PC-3 (cell line): ENCODE results near the gene TTC12. TPM values are rescaled to one million over a fixed set of nuclear protein-coding genes. Genes with fewer than 3 reads are reported as not detected.

Experiments
- ATAC-seq: fragments of 200-7000 bp; cut with Tn5 transposase; 2 replicates; pipeline ENCODE4 v1.9.1; 2020; ENCODE audit warnings: mild to moderate bottlenecking, moderate library complexity
- BruUV-seq: library from RNA; stranded (reverse); fragments of 400-500 nt; replicated peaks from 2 replicates; lab custom pipeline; 2021; lab: Mats Ljungman, UMichigan
- CTCF ChIA-PET: fragments of 300-600 bp; sonication (Branson Sonifier 250); formaldehyde crosslinking; loops from one replicate; lab custom pipeline; 2022; ENCODE audit warnings: antibody characterized with exemption; lab: Charles Lee
- POLR2A ChIA-PET: fragments of 300-600 bp; sonication (Branson Sonifier 250); formaldehyde crosslinking; loops from one replicate; lab custom pipeline; 2022; ENCODE audit warnings: antibody characterized with exemption; ENCODE audit not compliant: unreplicated experiment; lab: Charles Lee
- DNase-seq: peaks from one replicate; pipeline ENCODE4 v3.0.0-alpha.2; 2015
- H2AFZ ChIP-seq: fragments of 300-600 bp; sonication (generic); 2 replicates; pipeline ENCODE4 v1.6.0; 2016; ENCODE audit warnings: antibody characterized with exemption, low read length
- H3F3A ChIP-seq: fragments of 300-600 bp; sonication (generic); one replicate; pipeline ENCODE4 v1.6.0; 2017; ENCODE audit warnings: antibody characterized with exemption, low read length, control low read depth, mild to moderate bottlenecking; ENCODE audit not compliant: unreplicated experiment
- H3K27ac ChIP-seq: fragments of 300-600 bp; sonication (generic); 2 replicates; pipeline ENCODE4 v1.5.1; 2016; ENCODE audit warnings: mild to moderate bottlenecking, low read length
- H3K27me3 ChIP-seq: fragments of 300-600 bp; sonication (generic); 2 replicates; pipeline ENCODE4 v1.6.1; 2016; ENCODE audit warnings: low read length, mixed read lengths
- H3K36me3 ChIP-seq: fragments of 300-600 bp; sonication (generic); 2 replicates; pipeline ENCODE4 v1.6.1; 2016; ENCODE audit warnings: low read depth, mixed run types, low read length, mixed read lengths
- H3K4me1 ChIP-seq: fragments of 300-600 bp; sonication (generic); 2 replicates; pipeline ENCODE4 v1.5.1; 2016; ENCODE audit warnings: low read length; ENCODE audit not compliant: insufficient read depth
- H3K4me2 ChIP-seq: fragments of 300-600 bp; sonication (generic); 2 replicates; pipeline ENCODE4 v1.6.0; 2016; ENCODE audit warnings: low read length
- H3K4me3 ChIP-seq: fragments of 300-600 bp; sonication (generic); 2 replicates; pipeline ENCODE4 v1.5.1; 2016; ENCODE audit warnings: mild to moderate bottlenecking, low read length, mixed read lengths
- H3K79me2 ChIP-seq: fragments of 300-600 bp; sonication (generic); 2 replicates; pipeline ENCODE4 v1.6.1; 2017; ENCODE audit warnings: low read length, mixed read lengths
- H3K9ac ChIP-seq: fragments of 300-600 bp; sonication (generic); 2 replicates; pipeline ENCODE4 v1.6.0; 2016; ENCODE audit warnings: mild to moderate bottlenecking, low read length
- H3K9me2 ChIP-seq: fragments of 300-600 bp; sonication (generic); replicated peaks from 2 replicates; pipeline ENCODE4 v1.6.1; 2016; ENCODE audit warnings: mixed run types, low read length, mixed read lengths
- H3K9me3 ChIP-seq: fragments of 300-600 bp; sonication (generic); 2 replicates; pipeline ENCODE4 v1.6.1; 2016; ENCODE audit warnings: low read length, mixed read lengths
- H4K20me1 ChIP-seq: fragments of 300-600 bp; sonication (generic); 2 replicates; pipeline ENCODE4 v1.6.1; 2016; ENCODE audit warnings: low read length, mixed read lengths
- CTCF ChIP-seq: fragments of 300-600 bp; sonication (generic); conservative IDR thresholded peaks from 2 replicates; pipeline ENCODE4 v1.5.1; 2017; ENCODE audit warnings: antibody characterized with exemption, low read depth, mild to moderate bottlenecking, low read length
- EZH2 ChIP-seq: fragments of 300-600 bp; sonication (generic); IDR thresholded peaks from one replicate; pipeline ENCODE4 v1.6.1; 2017; ENCODE audit warnings: antibody characterized with exemption, mild to moderate bottlenecking, low read length; ENCODE audit not compliant: unreplicated experiment
- EZH2phosphoT487 ChIP-seq: fragments of 300-600 bp; sonication (generic); IDR thresholded peaks from 2 replicates; pipeline ENCODE4 v1.6.1; 2018; ENCODE audit warnings: mild to moderate bottlenecking, antibody characterized with exemption, low read length, borderline replicate concordance
- intact Hi-C: fragments of 100-400 bp; cut with micrococcal nuclease; formaldehyde crosslinking; loops from 2 replicates; pipeline ENCODE4 v1.9.0; 2023
- total RNA-seq: library from RNA; depleted of rRNA; stranded (reverse); fragments of >200 nt; gene quantifications from 2 replicates; pipeline ENCODE4 v1.2.3, GENCODE V29; 2014

TTC12 gene
- total RNA-seq, 1 experiment from 2014 or later: 13.1 TPM

GRCh38 chr11:113376156-113376555 is 61.8 kb downstream of the TTC12 start:
- H3K4me1 ChIP-seq: peaks cover 23% of the 10 kb centered on the region
- H3K27me3 ChIP-seq: no peaks in the 10 kb centered on the region
- H3K4me3 ChIP-seq: no peak overlapping the region
- no peak overlapping the region for H2AFZ ChIP-seq
- TF ChIP-seq CTCF: no peak
- no peak for TF ChIP-seq EZH2
- no peak for TF ChIP-seq EZH2phosphoT487
- no TSS peak for BruUV-seq
- no peaks in the 10 kb centered on the region for H3F3A ChIP-seq
- H4K20me1 ChIP-seq: no peaks in the 10 kb centered on the region
- CTCF ChIA-PET: no interaction called here
- POLR2A ChIA-PET: no interaction called here
- intact Hi-C loops: no loop called here
- H3K4me2 ChIP-seq: no peak overlapping the region
- H3K9me2 ChIP-seq: no peaks in the 10 kb centered on the region
- no peak overlapping the region for H3K9ac ChIP-seq
- no peaks in the 10 kb centered on the region for H3K36me3 ChIP-seq
- no peak overlapping the region for H3K27ac ChIP-seq
- ATAC-seq: no peak
- no peaks in the 10 kb centered on the region for H3K79me2 ChIP-seq
- no peaks in the 10 kb centered on the region for H3K9me3 ChIP-seq
- DNase-seq: no peak

GRCh38 chr11:113377681-113378412 is 63.5 kb downstream of the TTC12 start:
- Histone ChIP-seq H3K79me2 (no peaks in the 10 kb centered on the region), H3K4me1 (peaks cover 20% of the 10 kb centered on the region), H3F3A (no peaks in the 10 kb centered on the region), H3K9me3 (no peaks in the 10 kb centered on the region), H3K27me3 (no peaks in the 10 kb centered on the region), H2AFZ (no peak overlapping the region), H3K27ac (no peak overlapping the region), H3K4me3 (no peak overlapping the region), H3K4me2 (no peak overlapping the region), H3K9me2 (no peaks in the 10 kb centered on the region), H4K20me1 (no peaks in the 10 kb centered on the region), H3K9ac (no peak overlapping the region), H3K36me3 (no peaks in the 10 kb centered on the region)
- DNase-seq (peak; percentile 18), ATAC-seq (no peak)
- CTCF ChIA-PET: no interaction called here
- no peak for TF ChIP-seq CTCF
- no peak for TF ChIP-seq EZH2phosphoT487
- TF ChIP-seq EZH2: no peak
- no TSS peak for BruUV-seq
- intact Hi-C loops: no loop called here
- POLR2A ChIA-PET: no interaction called here

GRCh38 chr11:113378692-113379091 is 64.3 kb downstream of the TTC12 start:
- no peak overlapping the region for H3K27ac ChIP-seq
- ChIA-PET CTCF (no interaction called here), POLR2A (no interaction called here)
- ATAC-seq (no peak), DNase-seq (no peak)
- H3K9me2 ChIP-seq: no peaks in the 10 kb centered on the region
- no peaks in the 10 kb centered on the region for H3K27me3 ChIP-seq
- H2AFZ ChIP-seq: no peak overlapping the region
- H3K36me3 ChIP-seq: no peaks in the 10 kb centered on the region
- no peaks in the 10 kb centered on the region for H3F3A ChIP-seq
- no peak for TF ChIP-seq CTCF
- no peak for TF ChIP-seq EZH2phosphoT487
- no peak for TF ChIP-seq EZH2
- H4K20me1 ChIP-seq: no peaks in the 10 kb centered on the region
- intact Hi-C loops: no loop called here
- no peak overlapping the region for H3K4me2 ChIP-seq
- H3K9ac ChIP-seq: no peak overlapping the region
- no peak overlapping the region for H3K4me3 ChIP-seq
- H3K9me3 ChIP-seq: no peaks in the 10 kb centered on the region
- no peaks in the 10 kb centered on the region for H3K79me2 ChIP-seq
- BruUV-seq: no TSS peak
- peaks cover 13% of the 10 kb centered on the region for H3K4me1 ChIP-seq
